GM19397 (cell line): ENCODE data around the gene SCD5.
"Not testable (repeated sequence)": the region's sequence is repeated elsewhere in the genome, so short reads cannot be mapped to it uniquely, and the experiment has no call there.

Experiments
- ATAC-seq: cut with Tn5 transposase; IDR thresholded peaks from one replicate; pipeline ENCODE4 v1.9.1; 2021; ENCODE audit warnings: mild to moderate bottlenecking, moderate library complexity; ENCODE audit not compliant: unreplicated experiment

Gene SCD5

GRCh38 chr4:82798168-82799005 is at the start of gene SCD5:
SCD5 (minus strand) TSS chr4:82798796; CDS start chr4:82798537, 259 bp downstream.
- ATAC-seq: peak; percentile 76

GRCh38 chr4:82842593-82842992 is 44.0 kb upstream of the SCD5 start:
- ATAC-seq: no peak

- no peak for ATAC-seq
Measured at GRCh38 chr4:82839624-82840023, 41.0 kb upstream of the SCD5 start.

GRCh38 chr4:82833696-82834313 is 35.2 kb upstream of the SCD5 start:
- no peak for ATAC-seq

- ATAC-seq: not testable (repeated sequence)
Measured at GRCh38 chr4:82833060-82833459, 34.5 kb upstream of the SCD5 start.

GRCh38 chr4:82825425-82825824 is 26.8 kb upstream of the SCD5 start:
- ATAC-seq: no peak

- ATAC-seq: no peak
Measured at GRCh38 chr4:82823062-82823461, 24.5 kb upstream of the SCD5 start.

GRCh38 chr4:82820689-82821088 is 22.1 kb upstream of the SCD5 start:
- no peak for ATAC-seq

GRCh38 chr4:82818664-82819662 is 20.4 kb upstream of the SCD5 start:
- peak; percentile 59 for ATAC-seq

GRCh38 chr4:82816874-82817273 is 18.3 kb upstream of the SCD5 start:
- ATAC-seq: not testable (repeated sequence)

GRCh38 chr4:82814034-82814433 is 15.4 kb upstream of the SCD5 start:
- no peak for ATAC-seq

GRCh38 chr4:82811838-82812341 is 13.3 kb upstream of the SCD5 start:
- no peak for ATAC-seq

GRCh38 chr4:82811392-82811791 is 12.8 kb upstream of the SCD5 start:
- ATAC-seq: no peak

GRCh38 chr4:82810176-82810575 is 11.6 kb upstream of the SCD5 start:
- ATAC-seq: no peak

GRCh38 chr4:82809619-82810018 is 11.0 kb upstream of the SCD5 start:
- ATAC-seq: no peak

- ATAC-seq: no peak
Measured at GRCh38 chr4:82803746-82804145, 5.2 kb upstream of the SCD5 start.

GRCh38 chr4:82802911-82803310 is 4.3 kb upstream of the SCD5 start:
- no peak for ATAC-seq

- no peak for ATAC-seq
Measured at GRCh38 chr4:82801910-82802521, 3.4 kb upstream of the SCD5 start.

- ATAC-seq: no peak
Measured at GRCh38 chr4:82799006-82799881, 648 bp upstream of the SCD5 start.
